ENCODE measurements around the gene LGMN. TPM values are rescaled to one million over a fixed set of nuclear protein-coding genes. Genes with fewer than 3 reads are reported as not detected.

The LGMN gene
- total RNA-seq, 1 experiment from 2014 or later = 20.0 TPM

GRCh38 chr14:92675976-92676375 is 72.5 kb downstream of the LGMN start:
- BruUV-seq (replicated peaks) = no TSS peak
- POLR2A ChIA-PET = no interaction called here
- Mint-ChIP-seq H3K36me3 (ENCODE audit: insufficient read depth, unreplicated experiment) (peaks cover 8% of the 10 kb centered on the region), H3K4me1 (ENCODE audit: insufficient read depth, unreplicated experiment) (peaks cover 5% of the 10 kb centered on the region), H3K27me3 (ENCODE audit: insufficient read depth, unreplicated experiment) (no peaks in the 10 kb centered on the region), H3K27ac (ENCODE audit: low read depth, unreplicated experiment) (no peak overlapping the region), H3K4me3 (ENCODE audit: unreplicated experiment) (no peak overlapping the region), H3K9me3 (ENCODE audit: unreplicated experiment) (no peaks in the 10 kb centered on the region)
- CTCF ChIA-PET = interaction anchor here (1.2 kb wide), 1 partner anchor 14 kb away, joined by 3 read pairs; no protein-coding TSS in a partner anchor
- no peak for DNase-seq (ENCODE audit: unreplicated experiment)
- intact Hi-C loops (cut with micrococcal nuclease) = no loop called here
- TF ChIP-seq CTCF (IDR thresholded peaks at IDR 0.05; ENCODE audit: unreplicated experiment) = no peak

GRCh38 chr14:92675421-92675820 is 73.0 kb downstream of the LGMN start:
- CTCF ChIA-PET = interaction anchor here (0.6 to 1.6 kb wide), 4 partner anchors 11 to 613 kb away, joined by 3 to 7 read pairs (median 4); no protein-coding TSS in a partner anchor
- Mint-ChIP-seq H3K4me1 (ENCODE audit: insufficient read depth, unreplicated experiment) (peaks cover 5% of the 10 kb centered on the region), H3K27ac (ENCODE audit: low read depth, unreplicated experiment) (no peak overlapping the region), H3K36me3 (ENCODE audit: insufficient read depth, unreplicated experiment) (peaks cover 8% of the 10 kb centered on the region), H3K27me3 (ENCODE audit: insufficient read depth, unreplicated experiment) (no peaks in the 10 kb centered on the region), H3K4me3 (ENCODE audit: unreplicated experiment) (no peak overlapping the region), H3K9me3 (ENCODE audit: unreplicated experiment) (no peaks in the 10 kb centered on the region)
- TF ChIP-seq CTCF (IDR thresholded peaks at IDR 0.05; ENCODE audit: unreplicated experiment) = no peak
- POLR2A ChIA-PET = no interaction called here
- intact Hi-C loops (cut with micrococcal nuclease) = no loop called here
- BruUV-seq (replicated peaks) = no TSS peak
- no peak for DNase-seq (ENCODE audit: unreplicated experiment)

GRCh38 chr14:92673601-92674150 is 74.8 kb downstream of the LGMN start:
- ChIA-PET CTCF (interaction anchor here (0.8 to 1.6 kb wide), 4 partner anchors 10 to 539 kb away, joined by 3 to 7 read pairs (median 6); no protein-coding TSS in a partner anchor), POLR2A (interaction anchor here (0.8 kb wide), 1 partner anchor 9 kb away, joined by 3 read pairs; no protein-coding TSS in a partner anchor)
- no peak for DNase-seq (ENCODE audit: unreplicated experiment)
- Mint-ChIP-seq H3K27me3 (ENCODE audit: insufficient read depth, unreplicated experiment) (no peaks in the 10 kb centered on the region), H3K27ac (ENCODE audit: low read depth, unreplicated experiment) (no peak overlapping the region), H3K4me1 (ENCODE audit: insufficient read depth, unreplicated experiment) (peaks cover 10% of the 10 kb centered on the region), H3K9me3 (ENCODE audit: unreplicated experiment) (no peaks in the 10 kb centered on the region), H3K36me3 (ENCODE audit: insufficient read depth, unreplicated experiment) (peaks cover 8% of the 10 kb centered on the region), H3K4me3 (ENCODE audit: unreplicated experiment) (no peak overlapping the region)
- intact Hi-C loops (cut with micrococcal nuclease) = no loop called here
- no peak for TF ChIP-seq CTCF (IDR thresholded peaks at IDR 0.05; ENCODE audit: unreplicated experiment)
- BruUV-seq (replicated peaks) = no TSS peak

GRCh38 chr14:92670643-92671366 is 77.6 kb downstream of the LGMN start:
- Mint-ChIP-seq H3K27me3 (ENCODE audit: insufficient read depth, unreplicated experiment) (no peaks in the 10 kb centered on the region), H3K9me3 (ENCODE audit: unreplicated experiment) (no peaks in the 10 kb centered on the region), H3K4me1 (ENCODE audit: insufficient read depth, unreplicated experiment) (peaks cover 5% of the 10 kb centered on the region), H3K36me3 (ENCODE audit: insufficient read depth, unreplicated experiment) (no peaks in the 10 kb centered on the region), H3K27ac (ENCODE audit: low read depth, unreplicated experiment) (no peak overlapping the region), H3K4me3 (ENCODE audit: unreplicated experiment) (no peak overlapping the region)
- TF ChIP-seq CTCF (IDR thresholded peaks at IDR 0.05; ENCODE audit: unreplicated experiment) = no peak
- CTCF ChIA-PET = interaction anchor here (0.6 to 1.3 kb wide), 4 partner anchors 10 to 271 kb away, joined by 3 to 4 read pairs (median 4); no protein-coding TSS in a partner anchor
- POLR2A ChIA-PET = interaction anchor here (0.6 kb wide), 1 partner anchor 174 kb away, joined by 3 read pairs; no protein-coding TSS in a partner anchor
- no peak for DNase-seq (ENCODE audit: unreplicated experiment)
- no TSS peak for BruUV-seq (replicated peaks)
- intact Hi-C loops (cut with micrococcal nuclease) = loop anchor here (1.0 kb wide), 1 partner anchor 82 kb away; no protein-coding TSS in a partner anchor
